SU-DHL-6 (cell line): ENCODE data around the gene ZKSCAN1.

Source experiments
- CTCF ChIP-seq: fragments of 200-600 bp; sonication (generic); IDR thresholded peaks from one replicate; pipeline ENCODE4 v1.5.1; 2017; ENCODE audit warnings: antibody characterized with exemption, mild to moderate bottlenecking, low read length, moderate library complexity; ENCODE audit not compliant: insufficient read depth, poor library complexity, severe bottlenecking
- EZH2phosphoT487 ChIP-seq: fragments of 200-600 bp; sonication (generic), shearing (Covaris generic); conservative IDR thresholded peaks from 2 replicates; pipeline ENCODE4 v1.6.1; 2018; ENCODE audit warnings: mild to moderate bottlenecking, antibody characterized with exemption, low read length, moderate library complexity, mixed read lengths

GRCh38 chr7:99997545-99998137, 17.8 kb upstream of the ZKSCAN1 start:
- peak; percentile 18 for TF ChIP-seq CTCF
- TF ChIP-seq EZH2phosphoT487, result no peak
